EH (cell line): ENCODE data around the gene PRDM15.

ENCODE experiments used
- DNase-seq: peaks from one replicate; pipeline ENCODE4 v3.0.0-alpha.2; 2015; ENCODE audit warnings: low read depth

PRDM15 gene

DNA sequence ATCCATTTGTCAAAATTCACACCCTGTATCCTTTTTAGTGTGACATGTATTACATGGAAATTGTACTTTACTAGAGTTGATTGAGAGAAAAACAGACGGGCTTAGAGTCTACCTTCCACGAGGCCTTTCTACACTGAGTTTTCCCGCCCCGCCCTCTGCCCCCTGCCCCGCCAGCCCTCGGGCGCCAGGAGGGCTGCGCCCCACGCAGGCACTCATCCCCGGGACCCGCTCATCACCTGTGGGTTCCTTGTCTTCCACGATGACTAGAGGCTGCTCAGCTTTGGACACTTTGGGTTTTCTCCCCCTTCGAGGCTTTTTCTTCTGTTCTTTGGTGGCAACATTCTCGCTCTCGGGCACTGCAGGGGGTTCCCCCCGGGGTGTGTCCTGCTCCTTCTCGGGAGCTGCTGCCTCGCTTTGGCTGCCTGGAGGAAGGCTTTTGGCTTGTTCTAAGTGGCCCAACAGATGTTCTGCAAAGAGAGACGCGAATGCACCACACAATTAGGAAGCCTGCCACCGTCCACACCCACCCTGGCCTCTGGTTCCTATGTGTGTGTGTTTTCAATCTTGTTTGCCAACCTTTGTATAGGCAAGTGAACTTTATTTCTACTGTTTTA is 39.6 kb downstream of the PRDM15 start:
- DNase-seq, result no peak

DNA sequence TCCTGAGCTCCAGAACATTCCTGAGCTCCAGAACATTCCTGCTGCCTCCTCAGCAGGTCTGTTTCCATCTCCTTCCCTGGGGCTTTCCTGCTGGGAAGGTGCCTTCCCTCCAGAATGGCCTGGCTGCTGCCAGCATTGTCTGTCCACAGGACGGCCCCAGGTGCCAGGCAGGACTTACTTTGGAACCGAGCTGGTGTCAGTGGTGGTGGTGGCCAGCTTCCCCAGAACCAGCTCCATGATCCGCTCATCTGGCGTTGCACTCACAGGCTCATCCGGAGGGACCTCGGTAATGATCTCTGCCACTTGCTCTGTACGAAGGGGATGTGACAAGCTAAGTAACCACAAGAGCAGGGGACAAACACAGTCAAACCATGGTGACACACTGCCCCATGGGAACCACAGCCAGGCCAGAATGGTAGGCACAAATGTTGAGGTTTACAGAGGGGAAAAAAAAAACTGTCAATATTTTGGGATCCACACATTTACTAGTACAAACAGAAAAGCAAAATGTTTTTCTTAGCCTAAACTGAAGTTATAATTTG is 41.3 kb downstream of the PRDM15 start:
- no peak for DNase-seq

DNA sequence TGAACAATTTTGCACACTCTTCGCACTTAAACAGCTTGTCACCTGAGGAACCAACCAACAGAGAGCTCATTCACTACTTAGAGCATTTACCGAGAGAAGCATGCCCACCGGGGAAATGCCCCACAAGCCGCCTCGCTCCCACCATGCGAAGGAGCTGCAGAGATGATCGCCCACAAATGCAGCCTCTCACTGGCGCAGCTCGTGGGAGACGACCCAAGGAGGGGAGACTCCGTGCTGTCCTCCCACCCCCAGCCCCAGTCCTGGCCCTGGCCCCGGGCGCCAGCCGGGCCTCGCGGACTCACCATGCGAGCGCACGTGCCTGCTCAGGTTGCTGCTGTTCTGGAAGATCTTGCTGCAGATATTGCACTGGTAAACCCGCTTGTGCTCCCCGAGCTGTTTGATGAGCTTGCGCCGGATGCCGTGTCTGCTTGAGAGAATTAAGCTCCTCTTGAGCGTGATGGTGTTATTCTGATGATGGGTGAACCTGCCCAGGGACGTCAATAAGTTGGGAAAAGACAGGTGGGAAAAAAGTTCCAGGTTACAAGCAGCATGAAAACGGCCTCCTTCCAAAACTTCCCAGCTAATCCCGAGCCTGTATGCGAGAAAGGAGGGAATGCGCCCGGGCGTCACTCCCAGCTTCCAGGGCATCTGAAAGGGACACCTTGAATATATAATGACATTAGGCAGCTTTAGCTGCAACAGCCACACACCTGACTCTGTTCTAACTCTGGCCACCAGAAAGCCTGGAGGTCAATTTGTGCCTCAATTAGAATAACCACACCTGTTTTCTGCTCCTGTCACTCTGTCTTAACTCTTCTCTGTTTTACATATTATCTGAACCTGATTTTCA is 42.8 kb downstream of the PRDM15 start:
- DNase-seq, result no peak

DNA sequence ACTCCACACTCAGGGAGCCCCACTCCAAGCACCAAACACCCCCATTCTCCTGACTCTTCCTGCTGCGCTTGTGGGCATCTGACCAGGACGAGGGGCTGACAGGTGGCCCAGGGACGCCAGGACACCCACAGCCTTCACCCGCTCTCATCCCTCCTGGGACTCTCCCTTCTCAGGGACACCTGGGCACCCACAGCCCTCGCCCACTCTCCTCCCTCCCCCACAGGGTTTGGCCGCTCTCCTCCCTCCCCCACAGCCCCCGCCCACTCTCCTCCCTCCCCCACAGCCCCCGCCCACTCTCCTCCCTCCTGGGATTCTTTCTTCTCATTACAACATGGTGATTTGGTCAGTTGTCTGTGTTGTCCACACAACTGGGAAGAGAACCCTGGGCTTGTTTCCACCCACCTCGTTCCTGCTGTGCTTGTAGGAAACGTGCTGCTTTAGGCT is 43.4 kb downstream of the PRDM15 start:
- DNase-seq, result no peak

DNA sequence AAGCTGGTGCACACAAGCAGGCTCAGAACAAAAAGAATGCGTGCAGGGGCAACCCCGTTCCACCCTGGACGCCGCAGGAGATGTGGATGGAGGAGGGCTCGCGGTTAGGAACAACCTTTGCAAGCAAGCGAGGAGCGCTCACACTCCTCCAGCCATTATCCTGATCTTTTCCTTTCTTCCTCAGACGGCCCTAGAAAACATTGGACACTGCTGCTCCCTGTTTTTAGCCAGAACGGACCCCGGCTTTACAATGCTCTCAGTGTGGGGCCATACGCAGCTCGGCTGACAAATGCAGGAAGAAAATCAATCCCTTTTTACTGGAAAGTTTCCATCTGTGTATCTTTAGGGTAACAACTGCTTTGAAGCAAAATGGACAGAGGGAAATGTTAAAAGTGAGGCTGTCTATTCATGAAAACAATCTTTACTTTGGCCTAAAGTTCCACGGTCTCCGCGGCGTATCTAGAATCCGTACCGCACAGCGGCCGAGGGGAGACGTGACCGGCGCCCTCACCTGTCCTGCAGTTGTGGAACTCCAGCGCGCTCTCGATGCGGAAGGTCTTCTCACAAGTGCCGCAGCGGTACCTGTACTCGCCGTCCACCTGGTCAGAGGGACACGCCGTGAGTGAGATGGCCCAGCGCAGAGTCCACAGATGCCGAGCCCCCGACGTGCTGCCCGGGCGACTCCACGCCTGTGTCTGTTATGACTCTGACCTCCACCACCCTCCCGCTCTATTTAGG is 44.0 kb downstream of the PRDM15 start:
- no peak for DNase-seq

DNA sequence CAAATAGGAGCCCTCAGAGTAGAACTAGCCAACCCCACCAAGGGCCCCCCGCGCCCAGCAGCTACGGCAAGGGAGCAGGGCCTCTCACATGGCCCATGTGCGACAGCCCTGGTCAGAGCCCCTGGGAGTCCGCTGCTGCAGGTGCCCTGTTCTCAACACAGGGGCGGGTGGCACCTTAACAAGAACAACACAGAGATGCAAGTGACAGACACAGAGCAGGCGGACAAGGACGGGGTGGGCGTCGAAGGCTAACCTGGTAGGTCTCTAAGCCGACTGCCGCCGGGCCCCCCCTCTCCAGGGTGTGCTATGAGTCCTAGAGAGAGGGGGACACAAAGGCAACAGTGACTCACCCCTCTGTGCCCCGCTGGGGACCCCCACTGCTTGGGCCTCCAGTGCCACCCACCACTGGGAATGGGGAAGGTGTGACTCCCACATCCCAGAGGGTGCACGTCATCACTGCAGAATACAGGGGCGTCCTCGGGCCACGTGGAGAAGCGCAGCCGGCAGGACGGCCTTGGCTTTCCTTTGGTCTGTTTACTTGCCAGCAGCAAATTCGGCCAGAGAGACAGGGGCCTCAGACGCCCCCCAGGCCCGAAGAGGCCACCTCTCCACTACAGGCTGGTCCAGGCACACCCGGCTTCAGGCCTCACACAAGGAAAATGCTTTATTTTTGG is 44.8 kb downstream of the PRDM15 start:
- no peak for DNase-seq

DNA sequence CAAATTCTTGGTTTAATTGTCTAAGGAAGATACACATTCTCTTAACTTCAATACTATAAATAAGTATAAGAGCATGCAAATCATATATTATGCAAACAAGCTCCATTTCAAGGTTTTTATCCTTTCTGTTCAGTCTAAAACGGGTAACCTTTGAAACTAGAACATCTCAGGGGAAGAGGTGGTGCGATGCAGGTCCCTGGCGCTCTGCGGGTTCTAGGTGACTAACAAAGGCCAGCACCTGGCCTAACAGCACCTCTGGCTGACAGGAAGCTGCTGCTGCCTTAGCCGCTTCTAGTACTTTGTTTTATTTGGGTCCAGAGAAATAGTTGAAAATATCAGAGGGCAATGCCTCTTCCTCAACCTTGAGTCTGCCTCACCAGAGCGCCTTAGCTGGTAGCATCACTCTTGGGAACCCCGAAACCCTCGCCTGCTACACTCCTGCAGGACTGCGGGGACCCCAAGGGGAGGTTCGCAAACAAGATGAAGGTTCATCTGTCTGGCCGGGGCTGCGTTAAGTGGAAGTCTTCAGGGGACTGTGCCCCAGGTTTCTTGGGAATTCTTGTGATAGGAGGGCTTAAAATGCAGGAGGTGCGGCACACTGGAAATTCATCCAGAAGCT is 45.5 kb downstream of the PRDM15 start:
- DNase-seq, result no peak

DNA sequence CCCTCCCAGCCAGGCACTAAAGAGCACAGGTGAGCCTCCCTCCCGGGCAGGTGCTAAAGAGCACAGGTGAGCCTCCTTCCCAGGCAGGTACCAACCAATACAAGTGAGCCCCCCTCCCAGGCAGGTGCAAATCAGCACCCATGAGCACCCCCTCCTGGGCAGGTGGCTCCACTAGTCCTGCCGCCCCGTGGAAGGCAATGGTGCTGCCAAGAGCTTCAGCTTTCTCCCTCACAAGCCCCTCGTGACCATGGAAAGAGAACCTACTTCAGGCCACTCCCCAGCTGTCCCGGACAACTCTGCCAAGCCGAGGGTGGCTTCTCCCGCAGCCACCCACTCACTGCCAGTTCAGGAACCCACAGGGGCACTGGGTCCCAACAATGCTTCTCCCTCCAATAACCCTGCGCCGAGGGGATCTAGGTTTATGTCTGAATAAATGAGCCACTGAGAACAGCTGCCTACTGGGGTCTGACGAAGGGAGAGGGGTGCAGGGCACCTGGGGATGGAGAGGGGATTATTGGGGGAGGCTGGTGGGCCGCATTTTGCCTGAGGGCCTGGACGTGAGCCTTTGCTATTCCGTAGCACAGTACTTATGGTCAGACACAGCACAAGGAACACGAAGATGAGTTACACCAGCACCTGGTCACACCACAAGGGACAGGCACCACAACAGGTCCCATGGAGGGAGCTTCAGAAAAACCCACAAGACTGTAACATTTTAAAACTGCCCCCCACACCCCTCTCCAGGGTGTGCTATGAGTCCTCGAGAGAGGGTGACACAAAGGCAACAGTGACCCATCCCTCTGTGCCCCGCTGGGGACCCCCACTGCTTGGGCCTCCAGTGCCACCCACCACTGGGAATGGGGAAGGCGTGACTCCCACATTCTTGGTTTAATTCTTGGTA is 46.3 kb downstream of the PRDM15 start:
- no peak for DNase-seq

DNA sequence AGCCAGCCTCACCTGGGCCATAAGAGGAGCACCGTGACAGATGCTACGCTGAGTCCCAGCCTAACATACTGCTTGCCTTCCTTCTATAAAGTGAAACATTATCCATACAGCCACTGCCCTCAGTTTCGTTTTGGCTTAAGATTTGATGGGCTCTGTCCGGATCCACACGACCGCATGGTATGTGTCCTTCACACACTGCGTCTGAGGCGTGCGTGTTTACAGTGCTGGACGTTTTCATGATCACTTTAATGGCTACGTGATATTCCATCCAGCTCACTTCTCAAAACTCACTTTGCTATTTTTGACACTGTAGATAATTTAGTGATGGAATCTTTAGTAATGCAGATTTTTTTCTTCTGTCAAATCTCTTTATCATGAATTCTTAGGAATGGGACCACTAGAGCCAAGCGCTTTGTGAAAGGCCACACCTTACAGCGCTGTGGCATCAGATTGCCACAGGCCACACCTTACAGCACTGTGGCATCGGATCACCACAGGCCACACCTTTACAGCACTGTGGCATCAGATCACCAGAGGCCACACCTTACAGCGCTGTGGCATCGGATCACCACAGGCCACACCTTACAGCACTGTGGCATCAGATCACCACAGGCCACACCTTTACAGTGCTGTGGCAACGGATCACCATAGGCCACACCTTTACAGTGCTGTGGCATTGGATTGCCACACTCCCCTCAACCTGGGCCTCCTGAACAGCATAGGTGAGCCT is 47.1 kb downstream of the PRDM15 start:
- no peak for DNase-seq

DNA sequence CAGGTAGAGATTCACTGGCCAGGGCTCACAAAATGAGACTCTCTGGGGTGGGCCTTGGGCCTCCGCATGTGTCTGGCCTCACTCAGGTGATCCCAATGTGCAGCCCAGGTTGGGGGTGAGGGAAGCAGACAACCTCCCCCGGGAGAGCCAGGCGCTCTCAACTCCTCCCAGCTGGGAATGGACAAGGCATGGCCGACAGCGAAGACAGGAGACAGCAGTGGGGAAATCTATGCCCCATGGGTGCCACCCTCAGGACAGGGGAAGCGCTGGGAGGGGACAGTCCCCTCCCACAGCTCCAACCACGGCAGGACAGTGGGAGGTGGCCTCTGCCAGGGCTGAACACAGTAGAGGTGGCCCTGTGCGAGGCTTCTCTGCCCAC is 47.7 kb downstream of the PRDM15 start:
- no peak for DNase-seq

DNA sequence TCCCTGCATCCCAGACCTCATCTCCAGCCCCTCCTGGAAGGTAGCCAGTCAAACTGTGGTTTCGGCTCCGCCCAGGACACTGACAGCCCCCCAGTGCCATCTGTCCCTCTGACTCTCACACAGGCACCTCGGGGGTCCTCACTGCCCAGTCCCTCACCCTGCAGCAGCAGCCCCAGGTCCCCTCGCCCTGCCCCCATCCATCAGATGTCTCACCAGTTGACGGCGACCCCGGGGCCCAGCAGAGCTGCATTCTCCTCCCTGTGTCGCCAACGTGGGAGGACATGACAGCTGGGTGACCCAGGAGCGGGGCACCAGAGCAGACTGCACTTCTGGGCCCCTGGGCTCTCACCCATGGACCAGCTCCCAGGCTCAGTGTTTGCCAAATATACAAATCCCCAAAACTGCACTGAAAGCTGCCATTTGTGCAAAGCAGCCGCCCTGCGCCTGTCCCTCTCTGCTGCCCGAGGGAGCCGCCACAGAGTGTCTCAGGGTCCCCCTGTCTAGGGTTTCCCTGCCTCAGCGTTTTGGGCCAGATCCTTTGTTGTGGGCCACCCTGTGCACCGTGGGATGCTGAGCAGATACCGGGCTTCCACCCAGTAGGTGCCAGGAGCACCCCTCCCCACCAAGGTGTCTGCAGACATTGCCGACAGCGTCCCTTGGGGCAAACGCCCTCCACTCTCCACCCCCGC is 48.2 kb downstream of the PRDM15 start:
- DNase-seq, result no peak

DNA sequence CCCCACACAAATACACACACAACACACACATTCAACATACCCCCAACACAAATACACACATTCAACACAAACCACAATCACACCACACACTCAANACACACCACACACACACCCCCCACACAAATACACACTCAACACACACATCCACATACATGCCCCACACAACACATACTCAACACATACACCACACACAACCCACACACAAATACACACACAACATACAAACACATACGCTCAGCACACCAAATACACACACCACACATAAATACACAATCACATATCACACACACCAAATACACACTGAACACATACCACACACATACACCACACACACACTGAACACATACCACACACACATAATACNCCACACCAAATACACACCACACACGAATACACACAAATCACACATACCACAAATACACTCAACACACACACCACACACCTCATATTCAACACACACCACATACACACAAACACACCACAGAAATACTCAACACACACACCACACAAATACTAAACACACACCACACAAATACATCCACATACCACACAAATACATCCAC is 48.9 kb downstream of the PRDM15 start:
- no peak for DNase-seq

DNA sequence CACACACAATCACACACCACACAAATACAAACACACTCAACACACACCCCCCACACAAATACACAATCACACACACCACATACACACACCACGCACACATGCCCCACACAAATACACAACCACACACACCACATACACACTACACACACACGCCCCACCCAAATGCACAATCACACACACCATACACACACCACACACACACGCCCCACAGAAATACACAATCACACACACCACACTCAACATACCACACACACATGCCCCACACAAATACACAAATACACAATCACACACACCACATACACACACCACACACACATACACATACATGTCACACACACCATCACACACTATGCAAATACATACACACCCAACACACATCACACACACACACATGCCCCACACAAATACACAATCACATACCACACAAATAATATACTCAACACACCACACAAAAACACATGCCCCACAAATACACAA is 50.2 kb downstream of the PRDM15 start:
- DNase-seq, result no peak

DNA sequence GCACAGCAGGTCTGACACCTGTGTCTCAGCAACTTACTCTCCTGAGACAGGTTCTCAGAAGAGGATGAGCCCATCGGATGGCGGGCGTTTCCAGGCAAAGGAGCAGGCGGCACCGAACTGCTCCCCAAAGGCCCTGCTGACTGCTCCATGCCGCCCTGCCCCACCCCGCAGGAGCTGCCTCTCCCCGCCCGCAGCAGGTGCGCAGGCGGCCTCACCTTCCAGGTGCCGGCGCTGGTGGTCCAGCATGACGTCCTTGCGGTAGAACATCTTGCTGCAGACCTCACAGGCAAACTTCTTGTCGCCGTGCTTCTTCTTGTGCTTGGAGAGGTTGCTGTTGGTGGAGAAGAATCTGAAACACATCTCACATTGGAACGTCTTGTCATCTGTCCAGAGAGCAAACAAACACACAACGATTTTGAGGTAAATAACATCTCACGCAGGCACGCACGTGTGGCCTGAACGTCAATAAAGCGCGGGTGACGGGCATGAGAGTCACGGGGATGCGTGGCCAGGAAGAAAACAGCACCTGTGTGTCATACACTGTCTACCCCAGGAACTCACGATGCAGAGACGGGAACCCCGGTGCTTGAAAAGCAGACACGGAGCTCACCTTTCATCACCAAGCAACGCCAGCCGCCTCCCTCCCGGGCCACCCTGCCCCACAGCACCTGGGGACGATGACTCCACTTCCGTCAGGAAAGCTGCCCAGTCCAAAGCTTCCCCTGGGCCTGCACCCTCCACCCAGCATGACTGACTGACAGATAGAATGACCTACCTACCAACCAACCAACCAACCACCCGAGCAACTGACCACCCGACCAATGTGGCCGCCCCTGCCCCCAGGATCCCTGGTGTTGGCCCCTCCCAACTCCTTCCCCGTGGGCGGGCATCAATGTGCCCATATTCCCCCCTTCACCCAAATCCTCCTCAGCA is 50.9 kb downstream of the PRDM15 start:
- no peak for DNase-seq

DNA sequence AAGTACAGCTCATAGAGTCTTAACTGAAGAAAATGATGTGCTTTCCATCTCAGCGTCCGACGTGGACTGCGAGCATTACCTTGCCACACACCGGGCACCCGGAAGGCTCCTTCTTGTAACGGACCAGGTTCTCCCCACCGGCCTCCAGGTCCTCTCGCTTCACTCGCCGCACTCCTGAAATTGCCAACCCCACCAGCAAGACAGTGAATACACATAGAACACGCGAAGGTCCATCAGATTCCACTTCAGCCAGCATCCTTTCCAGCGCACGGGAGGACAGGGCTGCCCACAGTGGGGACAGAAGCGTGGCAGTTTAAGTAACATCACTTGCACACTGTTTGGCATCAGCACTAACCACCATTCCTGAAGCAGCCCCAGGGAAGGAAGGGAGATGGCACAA is 53.3 kb downstream of the PRDM15 start:
- DNase-seq, result no peak

DNA sequence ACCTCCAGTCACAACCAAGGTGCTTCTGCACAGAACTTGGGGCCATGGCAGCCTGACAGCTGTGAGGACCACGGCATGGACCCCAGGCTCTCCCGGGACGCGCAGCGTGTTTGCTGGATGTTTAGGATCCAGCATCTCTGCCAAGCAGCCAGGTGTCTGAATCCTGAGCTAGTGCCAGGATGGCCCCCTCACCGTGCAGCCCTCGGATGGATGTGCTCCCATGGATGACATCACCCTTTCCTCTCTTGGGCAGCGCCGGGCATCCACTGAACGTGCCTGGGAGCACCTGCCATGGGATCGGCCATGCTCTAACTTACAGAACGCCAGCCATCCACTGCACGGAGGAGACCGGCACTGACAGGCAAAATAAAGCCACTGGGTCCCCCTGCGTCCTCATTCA is 53.9 kb downstream of the PRDM15 start:
- no peak for DNase-seq

DNA sequence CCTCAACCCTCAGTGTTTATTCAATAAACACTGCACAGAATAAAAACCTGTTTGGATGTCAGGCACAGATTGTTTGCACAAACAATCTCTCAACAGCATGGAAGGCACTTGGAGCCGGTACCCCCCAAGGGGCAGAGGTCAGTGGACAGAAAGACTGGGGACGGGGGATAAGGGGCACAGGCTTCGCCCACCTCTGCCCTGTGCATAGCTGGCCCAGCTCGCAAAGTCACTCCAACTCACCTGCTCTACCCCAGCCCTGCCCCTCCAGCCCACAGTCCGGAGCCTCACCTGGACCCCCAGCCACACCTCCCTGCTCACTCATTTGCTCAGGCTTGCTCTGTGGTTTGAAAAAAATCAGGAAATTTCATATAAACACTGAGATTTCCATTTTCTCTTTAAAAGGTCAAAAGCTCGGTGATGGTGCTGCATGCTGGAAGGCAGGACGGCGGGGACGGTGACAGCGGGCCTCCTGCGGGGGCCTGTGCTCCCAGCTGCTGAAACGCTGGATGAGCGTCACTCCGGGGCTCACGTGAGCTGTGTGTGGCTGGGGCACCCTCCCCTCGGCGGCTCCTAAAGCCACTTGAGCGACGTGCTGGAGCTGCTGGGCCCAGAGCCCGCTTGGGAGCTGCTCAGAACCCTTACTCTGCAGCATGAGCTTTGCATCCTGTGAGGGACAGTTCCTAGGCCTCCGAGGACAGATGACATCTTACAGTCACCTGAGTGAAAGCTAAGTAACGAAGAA is 54.5 kb downstream of the PRDM15 start:
- no peak for DNase-seq
